Panc1 (cell line): ENCODE measurements around the gene GJB3.

ENCODE experiments used
- CTCF ChIP-seq: fragments of 450-650 bp; IDR thresholded peaks from 2 replicates; pipeline ENCODE4 v1.5.1; 2017; ENCODE audit warnings: mild to moderate bottlenecking
- POLR2AphosphoS5 ChIP-seq: IDR thresholded peaks from 2 replicates; pipeline ENCODE4 v1.6.1; 2012; ENCODE audit warnings: mild to moderate bottlenecking, low read depth, low read length, moderate library complexity
- SIN3A ChIP-seq: IDR thresholded peaks from 2 replicates; pipeline ENCODE4 v1.6.1; 2012; ENCODE audit warnings: low read depth, mild to moderate bottlenecking, low read length, moderate library complexity, borderline replicate concordance; ENCODE audit not compliant: insufficient read depth
- TCF7L2 ChIP-seq: IDR thresholded peaks from 2 replicates; pipeline ENCODE4 v1.6.1; 2011; ENCODE audit warnings: mild to moderate bottlenecking, low read depth, low read length, inconsistent platforms

- no peak for TF ChIP-seq CTCF
- TF ChIP-seq POLR2AphosphoS5: no peak
- TF ChIP-seq TCF7L2: no peak
- no peak for TF ChIP-seq SIN3A
These were observed 44.3 kb upstream of the GJB3 start for GRCh38 chr1:34736692-34737091.
